ENCODE measurements around the gene HDAC1. TPM values are rescaled to one million over a fixed set of nuclear protein-coding genes. Genes with fewer than 3 reads are reported as not detected.
"Not testable (repeated sequence)": the region's sequence is repeated elsewhere in the genome, so short reads cannot be mapped to it uniquely, and the experiment has no call there.

HDAC1 gene
- total and polyA plus RNA-seq, 4 donors, result 37.2 to 79.3 (median 67.3) TPM

GRCh38 chr1:32298211-32298610 lies 6.3 kb downstream of the HDAC1 start:
- H3K4me3 ChIP-seq (ENCODE audit: low read depth, low read length); H3K27ac ChIP-seq (ENCODE audit: low read depth, low read length); H3K9me3 ChIP-seq (ENCODE audit: control insufficient read depth, insufficient read depth, low read length); H3K4me1 ChIP-seq (ENCODE audit: control insufficient read depth, insufficient read depth, low read length); H3K27me3 ChIP-seq (ENCODE audit: control insufficient read depth, insufficient read depth, low read length); H3K36me3 ChIP-seq (ENCODE audit: control insufficient read depth, insufficient read depth, low read length); DNase-seq (ENCODE audit: low read depth in 4 of 6, low spot score in 6 of 6): not testable (repeated sequence)
- WGBS (ENCODE audit: insufficient coverage), result 98% methylated on average over 12 of the region's 16 CpGs

- peaks cover 8% of the 10 kb centered on the region for H3K36me3 ChIP-seq (ENCODE audit: control insufficient read depth, insufficient read depth, low read length)
- no peaks in the 10 kb centered on the region for H3K9me3 ChIP-seq (ENCODE audit: control insufficient read depth, insufficient read depth, low read length)
- H3K27me3 ChIP-seq (ENCODE audit: control insufficient read depth, insufficient read depth, low read length), result no peaks in the 10 kb centered on the region
- no peak for DNase-seq (ENCODE audit: low read depth in 4 of 6, low spot score in 6 of 6)
- no peaks in the 10 kb centered on the region for H3K4me1 ChIP-seq (ENCODE audit: control insufficient read depth, insufficient read depth, low read length)
- H3K4me3 ChIP-seq (ENCODE audit: low read depth, low read length), result no peak overlapping the region
- H3K27ac ChIP-seq (ENCODE audit: low read depth, low read length), result no peak overlapping the region
These were observed 7.4 kb downstream of the HDAC1 start for GRCh38 chr1:32299327-32299726.

- H3K27ac ChIP-seq (ENCODE audit: low read depth, low read length), result no peak overlapping the region
- peaks cover 19% of the 10 kb centered on the region for H3K36me3 ChIP-seq (ENCODE audit: control insufficient read depth, insufficient read depth, low read length)
- H3K4me1 ChIP-seq (ENCODE audit: control insufficient read depth, insufficient read depth, low read length), result no peaks in the 10 kb centered on the region
- H3K4me3 ChIP-seq (ENCODE audit: low read depth, low read length), result no peak overlapping the region
- H3K9me3 ChIP-seq (ENCODE audit: control insufficient read depth, insufficient read depth, low read length), result no peaks in the 10 kb centered on the region
- DNase-seq (ENCODE audit: low read depth in 4 of 6, low spot score in 6 of 6), result no peak
- H3K27me3 ChIP-seq (ENCODE audit: control insufficient read depth, insufficient read depth, low read length), result no peaks in the 10 kb centered on the region
- WGBS (ENCODE audit: insufficient coverage), result 100% methylated on average over 1 of the region's 3 CpGs
These were observed 11.5 kb downstream of the HDAC1 start for GRCh38 chr1:32303358-32303757.

- H3K9me3 ChIP-seq (ENCODE audit: control insufficient read depth, insufficient read depth, low read length), result no peaks in the 10 kb centered on the region
- H3K4me1 ChIP-seq (ENCODE audit: control insufficient read depth, insufficient read depth, low read length), result no peaks in the 10 kb centered on the region
- peaks cover 19% of the 10 kb centered on the region for H3K36me3 ChIP-seq (ENCODE audit: control insufficient read depth, insufficient read depth, low read length)
- H3K27me3 ChIP-seq (ENCODE audit: control insufficient read depth, insufficient read depth, low read length), result no peaks in the 10 kb centered on the region
- no peak overlapping the region for H3K4me3 ChIP-seq (ENCODE audit: low read depth, low read length)
- no peak for DNase-seq (ENCODE audit: low read depth in 4 of 6, low spot score in 6 of 6)
- H3K27ac ChIP-seq (ENCODE audit: low read depth, low read length), result no peak overlapping the region
- 96% methylated on average over 3 of the region's 3 CpGs for WGBS (ENCODE audit: insufficient coverage)
These were observed 12.2 kb downstream of the HDAC1 start for GRCh38 chr1:32303997-32304622.

GRCh38 chr1:32305310-32305709 lies 13.4 kb downstream of the HDAC1 start:
- H3K9me3 ChIP-seq (ENCODE audit: control insufficient read depth, insufficient read depth, low read length), result no peaks in the 10 kb centered on the region
- no peaks in the 10 kb centered on the region for H3K27me3 ChIP-seq (ENCODE audit: control insufficient read depth, insufficient read depth, low read length)
- no peaks in the 10 kb centered on the region for H3K4me1 ChIP-seq (ENCODE audit: control insufficient read depth, insufficient read depth, low read length)
- H3K36me3 ChIP-seq (ENCODE audit: control insufficient read depth, insufficient read depth, low read length), result peaks cover 19% of the 10 kb centered on the region
- no peak overlapping the region for H3K4me3 ChIP-seq (ENCODE audit: low read depth, low read length)
- WGBS (ENCODE audit: insufficient coverage), result no CpG with 5 or more reads among the region's 2 CpGs
- no peak for DNase-seq (ENCODE audit: low read depth in 4 of 6, low spot score in 6 of 6)
- H3K27ac ChIP-seq (ENCODE audit: low read depth, low read length), result no peak overlapping the region

- no peak for DNase-seq (ENCODE audit: low read depth in 4 of 6, low spot score in 6 of 6)
- H3K27me3 ChIP-seq (ENCODE audit: control insufficient read depth, insufficient read depth, low read length), result no peaks in the 10 kb centered on the region
- no peaks in the 10 kb centered on the region for H3K9me3 ChIP-seq (ENCODE audit: control insufficient read depth, insufficient read depth, low read length)
- no peak overlapping the region for H3K27ac ChIP-seq (ENCODE audit: low read depth, low read length)
- H3K36me3 ChIP-seq (ENCODE audit: control insufficient read depth, insufficient read depth, low read length), result peaks cover 19% of the 10 kb centered on the region
- H3K4me3 ChIP-seq (ENCODE audit: low read depth, low read length), result no peak overlapping the region
- WGBS (ENCODE audit: insufficient coverage), result 100% methylated on average over 1 of the region's 2 CpGs
- no peaks in the 10 kb centered on the region for H3K4me1 ChIP-seq (ENCODE audit: control insufficient read depth, insufficient read depth, low read length)
These were observed 15.4 kb downstream of the HDAC1 start for GRCh38 chr1:32307324-32307723.

- no peak for DNase-seq (ENCODE audit: low read depth in 4 of 6, low spot score in 6 of 6)
- WGBS (ENCODE audit: insufficient coverage), result 50% methylated on average over 1 of the region's 1 CpG
- peaks cover 7% of the 10 kb centered on the region for H3K36me3 ChIP-seq (ENCODE audit: control insufficient read depth, insufficient read depth, low read length)
- H3K4me1 ChIP-seq (ENCODE audit: control insufficient read depth, insufficient read depth, low read length), result no peaks in the 10 kb centered on the region
- no peak overlapping the region for H3K27ac ChIP-seq (ENCODE audit: low read depth, low read length)
- H3K27me3 ChIP-seq (ENCODE audit: control insufficient read depth, insufficient read depth, low read length), result no peaks in the 10 kb centered on the region
- H3K9me3 ChIP-seq (ENCODE audit: control insufficient read depth, insufficient read depth, low read length), result no peaks in the 10 kb centered on the region
- no peak overlapping the region for H3K4me3 ChIP-seq (ENCODE audit: low read depth, low read length)
These were observed 18.1 kb downstream of the HDAC1 start for GRCh38 chr1:32309960-32310359.

- Histone ChIP-seq H3K27me3 (ENCODE audit: control insufficient read depth, insufficient read depth, low read length) (no peaks in the 10 kb centered on the region), H3K4me1 (ENCODE audit: control insufficient read depth, insufficient read depth, low read length) (no peaks in the 10 kb centered on the region), H3K27ac (ENCODE audit: low read depth, low read length) (no peak overlapping the region), H3K36me3 (ENCODE audit: control insufficient read depth, insufficient read depth, low read length) (no peaks in the 10 kb centered on the region), H3K4me3 (ENCODE audit: low read depth, low read length) (no peak overlapping the region), H3K9me3 (ENCODE audit: control insufficient read depth, insufficient read depth, low read length) (no peaks in the 10 kb centered on the region)
- DNase-seq (ENCODE audit: low read depth in 4 of 6, low spot score in 6 of 6), result no peak
- WGBS (ENCODE audit: insufficient coverage), result no CpG with 5 or more reads among the region's 2 CpGs
These were observed 20.0 kb downstream of the HDAC1 start for GRCh38 chr1:32311709-32312393.

- Histone ChIP-seq H3K4me3 (ENCODE audit: low read depth, low read length) (no peak overlapping the region), H3K27me3 (ENCODE audit: control insufficient read depth, insufficient read depth, low read length) (no peaks in the 10 kb centered on the region), H3K9me3 (ENCODE audit: control insufficient read depth, insufficient read depth, low read length) (no peaks in the 10 kb centered on the region), H3K4me1 (ENCODE audit: control insufficient read depth, insufficient read depth, low read length) (no peaks in the 10 kb centered on the region), H3K36me3 (ENCODE audit: control insufficient read depth, insufficient read depth, low read length) (peaks cover 14% of the 10 kb centered on the region), H3K27ac (ENCODE audit: low read depth, low read length) (no peak overlapping the region)
- DNase-seq (ENCODE audit: low read depth in 4 of 6, low spot score in 6 of 6), result no peak
- WGBS (ENCODE audit: insufficient coverage), result no CpG with 5 or more reads among the region's 3 CpGs
These were observed 25.0 kb downstream of the HDAC1 start for GRCh38 chr1:32316903-32317277.

- Histone ChIP-seq H3K27ac (ENCODE audit: low read depth, low read length) (no peak overlapping the region), H3K4me1 (ENCODE audit: control insufficient read depth, insufficient read depth, low read length) (no peaks in the 10 kb centered on the region), H3K4me3 (ENCODE audit: low read depth, low read length) (no peak overlapping the region), H3K36me3 (ENCODE audit: control insufficient read depth, insufficient read depth, low read length) (peaks cover 14% of the 10 kb centered on the region), H3K27me3 (ENCODE audit: control insufficient read depth, insufficient read depth, low read length) (no peaks in the 10 kb centered on the region), H3K9me3 (ENCODE audit: control insufficient read depth, insufficient read depth, low read length) (no peaks in the 10 kb centered on the region)
- no peak for DNase-seq (ENCODE audit: low read depth in 4 of 6, low spot score in 6 of 6)
- 96% methylated on average over 7 of the region's 10 CpGs for WGBS (ENCODE audit: insufficient coverage)
These were observed 26.4 kb downstream of the HDAC1 start for GRCh38 chr1:32318127-32318869.

Measured in spinal cord (tissue), 10 donors.